ENCODE measurements around the gene ATP5PD. TPM values are rescaled to one million over a fixed set of nuclear protein-coding genes. Genes with fewer than 3 reads are reported as not detected.
"Not testable (repeated sequence)": the region's sequence is repeated elsewhere in the genome, so short reads cannot be mapped to it uniquely, and the experiment has no call there.

The ATP5PD gene
- total RNA-seq, 5 donors from 2014 or later (not counting 1 experiment from before 2014, with no cell fraction given), result 115 to 170 (median 139) TPM

DNA sequence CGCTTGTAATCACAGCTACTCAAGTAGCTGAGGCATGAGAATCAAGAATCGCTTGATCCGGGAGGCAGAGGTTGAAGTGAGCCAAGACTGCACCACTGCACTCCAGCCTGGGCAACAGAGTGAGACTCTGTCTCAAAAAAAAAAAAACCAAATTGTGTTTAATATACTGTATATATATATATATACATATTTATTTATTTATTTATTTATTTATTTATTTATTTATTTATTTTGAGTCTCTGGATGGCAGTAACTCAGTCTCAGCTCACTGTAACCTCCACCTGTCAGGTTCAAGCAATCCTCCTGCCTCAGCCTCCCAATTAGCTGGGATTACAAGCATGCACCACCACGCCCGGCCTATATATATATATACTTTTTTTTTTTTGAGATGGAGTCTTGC, 26.1 kb upstream of the ATP5PD start:
- not testable (repeated sequence) for H3K4me3 Mint-ChIP-seq; H3K9me3 ChIP-seq; H3K27ac ChIP-seq (ENCODE audit: low read length); DNase-seq; ATAC-seq (replicated peaks in 1 of 4); H3K4me3 ChIP-seq (ENCODE audit: control insufficient read depth in 1 of 2, extremely low read depth in 1 of 2, low read length in 1 of 2); H3K9me3 Mint-ChIP-seq; H3K36me3 Mint-ChIP-seq; H3K27ac Mint-ChIP-seq; H3K27me3 ChIP-seq (replicated peaks in 1 of 2; ENCODE audit: control insufficient read depth in 2 of 2, extremely low read depth in 1 of 2, insufficient read depth in 2 of 2, low read length in 1 of 2); H3K36me3 ChIP-seq (ENCODE audit: control insufficient read depth in 2 of 2, extremely low read depth in 1 of 2, insufficient read depth in 1 of 2, low read length in 1 of 2); H3K27me3 Mint-ChIP-seq
- WGBS (ENCODE audit: insufficient coverage), result no CpG with 5 or more reads among the region's 5 CpGs
- H3K4me1 Mint-ChIP-seq, result peaks cover 4 to 16% (median 15%) of the 10 kb centered on the region in 3 donors
- peaks cover 3 to 15% of the 10 kb centered on the region in 2 experiments for H3K4me1 ChIP-seq (ENCODE audit: control insufficient read depth in 1 of 2, extremely low read depth in 1 of 2, insufficient read depth in 2 of 2, low read length in 2 of 2)
- ChIA-PET CTCF (interaction anchor here in 1 of 2 donors (0.7 kb wide), 1 partner anchor 108 kb away, joined by 3 read pairs; no protein-coding TSS in a partner anchor), POLR2A (interaction anchor here in 1 of 2 donors (0.7 kb wide), 2 partner anchors 156 to 193 kb away, joined by 3 to 5 read pairs; no protein-coding TSS in a partner anchor)

DNA sequence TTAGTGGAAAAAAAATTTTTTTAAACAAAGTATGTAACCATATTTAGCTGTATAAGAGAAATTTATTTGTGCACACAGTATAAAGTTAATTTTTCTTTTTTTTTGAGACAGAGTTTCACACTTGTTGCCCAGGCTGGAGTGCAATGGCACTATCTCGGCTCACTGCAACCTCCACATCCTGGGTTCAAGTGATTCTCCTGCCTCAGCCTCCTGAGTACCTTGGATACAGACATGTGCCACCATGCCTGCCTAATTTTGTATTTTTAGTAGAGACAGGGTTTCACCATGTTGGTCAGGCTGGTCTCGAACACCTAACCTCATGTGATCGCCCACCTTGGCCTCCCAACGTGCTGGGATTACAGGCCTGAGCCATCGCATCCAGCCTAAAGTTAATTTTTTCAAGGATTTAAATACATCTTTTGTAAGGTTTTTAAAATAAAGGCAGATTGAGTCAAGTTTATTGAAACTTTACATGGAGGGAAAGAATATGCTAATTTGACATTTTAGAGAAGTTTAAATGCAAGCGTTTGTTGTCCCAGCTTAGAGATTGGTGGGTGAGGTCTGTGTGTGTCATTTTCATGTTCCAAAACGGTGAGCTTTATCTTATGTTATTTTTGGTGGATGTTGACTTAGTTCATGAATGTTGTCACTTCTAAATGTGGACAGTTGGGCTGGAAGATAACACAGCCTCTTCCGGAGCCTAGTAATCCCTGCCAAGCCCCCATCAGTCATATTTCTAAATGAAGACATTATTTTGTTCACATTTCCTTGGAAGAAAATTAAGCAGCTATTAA, 24.9 kb upstream of the ATP5PD start:
- H3K27me3 ChIP-seq (replicated peaks in 1 of 2; ENCODE audit: control insufficient read depth in 2 of 2, extremely low read depth in 1 of 2, insufficient read depth in 2 of 2, low read length in 1 of 2); H3K27ac ChIP-seq (ENCODE audit: low read length); CTCF ChIA-PET; H3K4me3 ChIP-seq (ENCODE audit: control insufficient read depth in 1 of 2, extremely low read depth in 1 of 2, low read length in 1 of 2); H3K36me3 ChIP-seq (ENCODE audit: control insufficient read depth in 2 of 2, extremely low read depth in 1 of 2, insufficient read depth in 1 of 2, low read length in 1 of 2); H3K4me3 Mint-ChIP-seq; H3K9me3 Mint-ChIP-seq; DNase-seq; H3K36me3 Mint-ChIP-seq; H3K27me3 Mint-ChIP-seq; H3K27ac Mint-ChIP-seq; ATAC-seq (replicated peaks in 1 of 4); H3K9me3 ChIP-seq: not testable (repeated sequence)
- peaks cover 4 to 12% of the 10 kb centered on the region in 2 experiments for H3K4me1 ChIP-seq (ENCODE audit: control insufficient read depth in 1 of 2, extremely low read depth in 1 of 2, insufficient read depth in 2 of 2, low read length in 2 of 2)
- peaks cover 10 to 15% (median 13%) of the 10 kb centered on the region in 3 donors for H3K4me1 Mint-ChIP-seq
- POLR2A ChIA-PET, result interaction anchor here in 1 of 2 donors (0.7 kb wide), 1 partner anchor 38 kb away, joined by 3 read pairs; the partner anchor contains the start of gene ARMC7
- no CpG with 5 or more reads among the region's 8 CpGs for WGBS (ENCODE audit: insufficient coverage)

DNA sequence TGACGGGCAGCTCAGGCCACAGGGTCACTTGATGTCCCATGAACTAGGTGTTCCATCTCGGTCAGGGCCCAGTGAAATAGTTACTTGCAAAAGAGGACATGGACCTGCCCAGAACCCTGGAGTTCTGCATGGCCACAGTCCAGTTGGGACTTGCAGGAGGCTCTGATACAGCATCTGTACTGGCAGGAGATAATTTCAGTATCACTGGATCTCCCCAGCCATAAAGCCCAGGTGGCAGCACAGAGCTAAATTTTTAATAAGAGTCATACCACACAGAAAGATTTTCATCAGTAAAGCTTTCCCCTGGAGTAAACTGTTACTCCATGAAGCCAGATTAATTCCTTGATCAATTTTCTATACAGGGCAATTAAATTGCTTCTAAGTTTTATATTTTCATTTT, 23.0 kb upstream of the ATP5PD start:
- no peaks in the 10 kb centered on the region for H3K9me3 Mint-ChIP-seq
- no peak overlapping the region for H3K4me3 Mint-ChIP-seq
- H3K27me3 ChIP-seq (replicated peaks in 1 of 2; ENCODE audit: control insufficient read depth in 2 of 2, extremely low read depth in 1 of 2, insufficient read depth in 2 of 2, low read length in 1 of 2), result no peaks in the 10 kb centered on the region
- POLR2A ChIA-PET, result interaction anchor here in 1 of 2 donors (0.5 kb wide), 2 partner anchors 34 to 177 kb away, joined by 3 to 4 read pairs; no protein-coding TSS in a partner anchor
- H3K27ac Mint-ChIP-seq, result peak overlapping the region; percentile 46 to 69
- CTCF ChIA-PET, result interaction anchor here in 1 of 2 donors (0.5 to 1.6 kb wide), 3 partner anchors 44 to 101 kb away, joined by 3 to 7 read pairs (median 4); no protein-coding TSS in a partner anchor
- ATAC-seq (replicated peaks in 1 of 4), result peak in 1 of 4 experiments; percentile 50
- H3K27me3 Mint-ChIP-seq, result no peaks in the 10 kb centered on the region
- no peak overlapping the region for H3K27ac ChIP-seq (ENCODE audit: low read length)
- peaks cover 4 to 23% of the 10 kb centered on the region in 2 experiments for H3K4me1 ChIP-seq (ENCODE audit: control insufficient read depth in 1 of 2, extremely low read depth in 1 of 2, insufficient read depth in 2 of 2, low read length in 2 of 2)
- DNase-seq, result peak in 3 of 35 experiments; percentile 20 to 29 (median 26)
- no peaks in the 10 kb centered on the region for H3K9me3 ChIP-seq
- no peak overlapping the region for H3K4me3 ChIP-seq (ENCODE audit: control insufficient read depth in 1 of 2, extremely low read depth in 1 of 2, low read length in 1 of 2)
- H3K4me1 Mint-ChIP-seq, result peaks cover 16 to 26% (median 23%) of the 10 kb centered on the region in 3 donors
- WGBS (ENCODE audit: insufficient coverage), result 100% methylated on average over 2 of the region's 2 CpGs
- peaks cover 3 to 6% of the 10 kb centered on the region in 2 donors for H3K36me3 ChIP-seq (ENCODE audit: control insufficient read depth in 2 of 2, extremely low read depth in 1 of 2, insufficient read depth in 1 of 2, low read length in 1 of 2)
- no peaks in the 10 kb centered on the region for H3K36me3 Mint-ChIP-seq

DNA sequence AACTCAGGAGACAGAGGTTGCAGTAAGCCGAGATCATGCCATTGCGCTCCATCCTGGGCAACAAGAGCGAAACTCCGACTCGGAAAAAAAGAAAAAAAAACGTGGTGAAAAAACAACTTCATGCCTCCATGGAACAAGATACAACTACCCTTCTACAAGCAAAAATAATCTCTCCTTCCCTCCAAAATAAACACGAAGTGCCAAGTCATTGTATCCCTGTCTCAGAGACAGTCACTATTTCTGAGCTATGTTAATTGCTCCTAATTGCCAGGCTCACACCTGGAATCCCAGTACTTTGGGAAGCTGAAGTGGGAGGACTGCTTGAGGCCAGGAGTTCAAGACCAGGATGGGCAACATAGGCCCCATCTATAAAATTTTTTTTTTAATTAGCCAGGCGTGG, 22.0 kb upstream of the ATP5PD start:
- ChIA-PET CTCF (interaction anchor here (0.7 to 1.6 kb wide), 6 partner anchors 32 to 1144 kb away, joined by 3 to 7 read pairs (median 3); no protein-coding TSS in a partner anchor), POLR2A (no interaction called here)
- Mint-ChIP-seq H3K36me3 (peaks cover 4% of the 10 kb centered on the region), H3K27me3 (no peaks in the 10 kb centered on the region), H3K9me3 (no peaks in the 10 kb centered on the region), H3K4me1 (peaks cover 16 to 26% (median 23%) of the 10 kb centered on the region in 3 donors), H3K27ac (peak overlapping the region; percentile 64 to 72), H3K4me3 (no peak overlapping the region)
- Histone ChIP-seq H3K4me1 (ENCODE audit: control insufficient read depth in 1 of 2, extremely low read depth in 1 of 2, insufficient read depth in 2 of 2, low read length in 2 of 2) (peaks cover 4 to 23% of the 10 kb centered on the region in 2 experiments), H3K36me3 (ENCODE audit: control insufficient read depth in 2 of 2, extremely low read depth in 1 of 2, insufficient read depth in 1 of 2, low read length in 1 of 2) (peaks cover 11 to 15% of the 10 kb centered on the region in 2 donors), H3K27me3 (replicated peaks in 1 of 2; ENCODE audit: control insufficient read depth in 2 of 2, extremely low read depth in 1 of 2, insufficient read depth in 2 of 2, low read length in 1 of 2) (no peaks in the 10 kb centered on the region), H3K27ac (ENCODE audit: low read length) (no peak overlapping the region), H3K4me3 (ENCODE audit: control insufficient read depth in 1 of 2, extremely low read depth in 1 of 2, low read length in 1 of 2) (no peak overlapping the region), H3K9me3 (no peaks in the 10 kb centered on the region)
- DNase-seq, result no peak
- ATAC-seq (replicated peaks in 1 of 4), result no peak
- WGBS (ENCODE audit: insufficient coverage), result 95% methylated on average over 6 of the region's 8 CpGs

DNA sequence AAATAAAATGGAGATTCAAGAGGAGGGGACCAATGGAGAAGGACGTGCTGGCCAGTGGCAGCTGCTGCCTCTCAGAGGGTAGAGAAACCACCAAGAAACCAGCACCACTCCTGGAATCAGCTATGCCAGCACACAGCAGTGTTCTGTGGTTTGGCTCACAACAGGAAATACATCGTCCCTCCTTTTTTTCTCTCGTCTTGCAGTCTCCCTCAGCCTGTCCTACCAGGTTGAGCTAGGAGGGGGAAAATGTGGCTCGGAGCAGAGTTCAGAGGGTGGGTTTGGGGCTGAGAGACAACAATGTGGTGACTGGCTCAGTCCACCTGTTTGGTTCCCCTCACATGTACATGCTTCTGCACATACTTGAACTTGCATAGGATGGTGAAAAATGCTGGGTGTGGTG, 21.1 kb upstream of the ATP5PD start:
- no peaks in the 10 kb centered on the region for H3K9me3 ChIP-seq
- ChIA-PET POLR2A (no interaction called here), CTCF (interaction anchor here in 1 of 2 donors (0.7 to 1.6 kb wide), 2 partner anchors 46 to 63 kb away, joined by 3 to 5 read pairs; no protein-coding TSS in a partner anchor)
- H3K27ac ChIP-seq (ENCODE audit: low read length), result peak overlapping the region; percentile 43
- H3K4me1 ChIP-seq (ENCODE audit: control insufficient read depth in 1 of 2, extremely low read depth in 1 of 2, insufficient read depth in 2 of 2, low read length in 2 of 2), result peaks cover 4 to 23% of the 10 kb centered on the region in 2 experiments
- peak; percentile 88 to 97 (median 92) for ATAC-seq (replicated peaks in 1 of 4)
- H3K36me3 ChIP-seq (ENCODE audit: control insufficient read depth in 2 of 2, extremely low read depth in 1 of 2, insufficient read depth in 1 of 2, low read length in 1 of 2), result peaks cover 13 to 24% of the 10 kb centered on the region in 2 donors
- H3K4me3 ChIP-seq (ENCODE audit: control insufficient read depth in 1 of 2, extremely low read depth in 1 of 2, low read length in 1 of 2), result no peak overlapping the region
- Mint-ChIP-seq H3K27me3 (no peaks in the 10 kb centered on the region), H3K36me3 (peaks cover 6% of the 10 kb centered on the region), H3K27ac (peak overlapping the region; percentile 93), H3K9me3 (no peaks in the 10 kb centered on the region), H3K4me1 (peaks cover 16 to 26% (median 23%) of the 10 kb centered on the region in 3 donors), H3K4me3 (peak overlapping the region in 2 of 3 donors; percentile 58 to 60)
- no CpG with 5 or more reads among the region's 4 CpGs for WGBS (ENCODE audit: insufficient coverage)
- DNase-seq, result peak in 8 of 35 experiments; percentile 13 to 48 (median 29)
- H3K27me3 ChIP-seq (replicated peaks in 1 of 2; ENCODE audit: control insufficient read depth in 2 of 2, extremely low read depth in 1 of 2, insufficient read depth in 2 of 2, low read length in 1 of 2), result no peaks in the 10 kb centered on the region

DNA sequence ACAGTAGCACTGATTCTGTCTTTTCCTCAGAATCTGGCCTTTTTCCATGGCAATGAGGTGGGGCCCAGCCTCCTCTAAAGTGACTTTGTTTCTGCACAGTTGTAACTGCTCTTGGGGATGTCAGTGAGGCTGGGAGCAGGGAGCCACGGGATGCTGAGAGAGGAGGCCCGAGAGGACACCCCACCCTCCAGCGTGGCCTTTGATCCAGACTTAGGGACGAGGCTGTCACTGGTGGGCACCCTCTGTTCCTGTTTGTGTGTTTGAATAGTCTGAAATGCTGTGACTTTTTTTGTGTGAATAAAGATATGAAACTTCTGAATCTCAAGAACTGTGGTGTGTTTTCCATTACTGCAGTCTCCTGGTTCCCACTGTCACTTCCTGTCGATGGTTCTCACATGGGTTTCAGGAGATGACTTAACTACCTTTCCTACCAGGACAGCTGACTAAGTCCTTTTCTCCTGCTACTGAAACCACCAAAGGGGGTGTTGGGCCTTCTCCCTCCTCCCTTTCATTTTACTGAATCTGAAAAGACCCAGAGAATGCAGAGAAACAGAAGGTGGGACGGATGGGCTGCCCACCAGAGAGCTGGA, 18.9 kb upstream of the ATP5PD start:
- H3K4me1 Mint-ChIP-seq, result peaks cover 16 to 26% (median 23%) of the 10 kb centered on the region in 3 donors
- no peak overlapping the region for H3K27ac ChIP-seq (ENCODE audit: low read length)
- H3K27ac Mint-ChIP-seq, result peak overlapping the region; percentile 55 to 68
- H3K9me3 Mint-ChIP-seq, result no peaks in the 10 kb centered on the region
- no CpG with 5 or more reads among the region's 6 CpGs for WGBS (ENCODE audit: insufficient coverage)
- ChIA-PET POLR2A (interaction anchor here in 1 of 2 donors (0.6 to 0.7 kb wide), 2 partner anchors 92 to 195 kb away, joined by 4 to 6 read pairs; no protein-coding TSS in a partner anchor), CTCF (no interaction called here)
- ATAC-seq (replicated peaks in 1 of 4), result no peak
- H3K4me3 Mint-ChIP-seq, result peak overlapping the region in 1 of 3 donors; percentile 19
- H3K4me3 ChIP-seq (ENCODE audit: control insufficient read depth in 1 of 2, extremely low read depth in 1 of 2, low read length in 1 of 2), result no peak overlapping the region
- H3K9me3 ChIP-seq, result no peaks in the 10 kb centered on the region
- no peak for DNase-seq
- H3K36me3 Mint-ChIP-seq, result peaks cover 22% of the 10 kb centered on the region
- H3K4me1 ChIP-seq (ENCODE audit: control insufficient read depth in 1 of 2, extremely low read depth in 1 of 2, insufficient read depth in 2 of 2, low read length in 2 of 2), result peaks cover 4 to 23% of the 10 kb centered on the region in 2 experiments
- no peaks in the 10 kb centered on the region for H3K27me3 ChIP-seq (replicated peaks in 1 of 2; ENCODE audit: control insufficient read depth in 2 of 2, extremely low read depth in 1 of 2, insufficient read depth in 2 of 2, low read length in 1 of 2)
- peaks cover 26 to 44% of the 10 kb centered on the region in 2 donors for H3K36me3 ChIP-seq (ENCODE audit: control insufficient read depth in 2 of 2, extremely low read depth in 1 of 2, insufficient read depth in 1 of 2, low read length in 1 of 2)
- H3K27me3 Mint-ChIP-seq, result no peaks in the 10 kb centered on the region
